CD4-positive, alpha-beta T cell (primary cell): ENCODE data around the gene SRD5A2. TPM values are rescaled to one million over a fixed set of nuclear protein-coding genes. Genes with fewer than 3 reads are reported as not detected.

ENCODE experiments used
- ATAC-seq: fragments of 200-7000 bp; cut with Tn5 transposase; one replicate; pipeline ENCODE4 v1.10.0; 2022; ENCODE audit warnings: mild to moderate bottlenecking; ENCODE audit not compliant: poor library complexity
- CTCF ChIA-PET: fragments of 350-600 bp; sonication (Branson Sonifier 250); formaldehyde crosslinking; loops from one replicate; lab custom pipeline; 2021; ENCODE audit warnings: antibody characterized with exemption, inconsistent platforms; lab: Charles Lee
- POLR2A ChIA-PET: fragments of 350-600 bp; sonication (Branson Sonifier 250); formaldehyde crosslinking; loops from one replicate; lab custom pipeline; 2021; ENCODE audit warnings: antibody characterized with exemption, inconsistent platforms; lab: Charles Lee
- DNase-seq, 14 experiments: peaks; one replicate each; pipeline ENCODE4 v3.0.0-alpha.2; 2013 to 2020; ENCODE audit warnings: mixed read lengths in 2 of 14
- H3K27ac ChIP-seq, 2 donors: one replicate each; pipeline versions ENCODE4 v1.5.1 to v1.7.0; 2013; ENCODE audit warnings: low read length in 2 of 2, low read depth in 1 of 2, mild to moderate bottlenecking in 1 of 2
- H3K27me3 ChIP-seq, 2 experiments: 1 replicate in 1 of 2; 2 replicates in 1 of 2; pipeline versions ENCODE4 v1.6.1 to v1.7.0; 2013; ENCODE audit warnings: low read length in 2 of 2, control low read depth in 1 of 2, mild to moderate bottlenecking in 1 of 2, moderate library complexity in 1 of 2; ENCODE audit not compliant: insufficient read depth in 2 of 2, control insufficient read depth in 1 of 2
- H3K36me3 ChIP-seq: one replicate; pipeline ENCODE4 v1.6.1; 2013; ENCODE audit warnings: low read length, control low read depth; ENCODE audit not compliant: insufficient read depth
- H3K4me1 ChIP-seq: one replicate; pipeline ENCODE4 v1.6.1; 2013; ENCODE audit warnings: low read length, control low read depth; ENCODE audit not compliant: insufficient read depth
- H3K4me3 ChIP-seq: one replicate; pipeline ENCODE4 v1.5.1; 2013; ENCODE audit warnings: mild to moderate bottlenecking, low read length, moderate library complexity
- H3K9me3 ChIP-seq, 2 experiments: 1 replicate in 1 of 2; 2 replicates in 1 of 2; pipeline versions ENCODE4 v1.6.1 to v1.7.0; 2013; ENCODE audit warnings: low read length in 2 of 2, mild to moderate bottlenecking in 2 of 2, control low read depth in 1 of 2, moderate library complexity in 1 of 2; ENCODE audit not compliant: control insufficient read depth in 1 of 2, insufficient read depth in 1 of 2
- H3K27ac Mint-ChIP-seq: one replicate; pipeline ENCODE4 v1.8.0; 2020; ENCODE audit warnings: mixed read lengths
- H3K27me3 Mint-ChIP-seq: one replicate; pipeline ENCODE4 v1.8.0; 2021; ENCODE audit warnings: mixed read lengths
- H3K36me3 Mint-ChIP-seq: one replicate; pipeline ENCODE4 v1.8.0; 2021; ENCODE audit warnings: low read depth, mixed read lengths
- H3K4me1 Mint-ChIP-seq: one replicate; pipeline ENCODE4 v1.8.0; 2021; ENCODE audit warnings: low read depth, mixed read lengths
- H3K4me3 Mint-ChIP-seq: one replicate; pipeline ENCODE4 v1.8.0; 2020; ENCODE audit warnings: mild to moderate bottlenecking, mixed read lengths
- H3K9me3 Mint-ChIP-seq: one replicate; pipeline ENCODE4 v1.8.0; 2020; ENCODE audit warnings: mixed read lengths
- intact Hi-C, 2 experiments: fragments of 100-400 bp; cut with DNase I in 1 of 2; cut with micrococcal nuclease in 1 of 2; formaldehyde crosslinking; loops; one replicate each; pipeline versions ENCODE4 v1.15.1 to v1.9.0; 2023 to 2025; cut with DNase I, micrococcal nuclease
- total RNA-seq, 174 experiments: library from RNA in 2 of 174; stranded (reverse) in 2 of 174; gene quantifications; one replicate each; pipeline ENCODE4 v1.2.3 and lab custom pipeline; 2021 to 2026
- TF ChIP-seq, protein P1 (sequence below): fragments of 200-600 bp; IDR thresholded peaks from one replicate; pipeline ENCODE4 v1.8.0; 2022; ENCODE audit warnings: antibody characterized with exemption, mild to moderate bottlenecking

SRD5A2 gene
- total RNA-seq, 2 experiments from 2014 or later = not detected

DNA sequence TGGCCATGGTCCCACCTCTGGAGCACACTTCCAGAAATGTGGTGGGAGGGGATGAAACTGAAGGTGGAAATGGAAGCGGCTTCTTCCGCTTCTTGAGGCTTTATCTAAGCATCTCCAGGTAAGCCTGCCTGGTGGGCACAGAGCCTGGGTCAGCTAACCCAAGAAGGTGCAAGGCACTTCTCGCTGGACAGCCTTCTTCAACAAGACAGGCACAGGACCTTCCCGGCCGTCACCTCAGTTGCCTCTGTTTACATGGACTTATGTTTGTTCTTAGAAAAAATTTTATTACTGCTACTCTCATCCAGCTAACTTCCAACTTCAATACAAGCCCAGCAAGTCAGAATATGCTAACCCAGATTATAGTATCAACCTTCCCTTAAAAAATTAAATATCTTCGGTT lies 51.9 kb downstream of the SRD5A2 start:
- no peaks in the 10 kb centered on the region for H3K9me3 ChIP-seq
- H3K27me3 ChIP-seq = peaks cover 0 to 9% of the 10 kb centered on the region in 2 experiments
- POLR2A ChIA-PET = no interaction called here
- peaks cover 31% of the 10 kb centered on the region for H3K27me3 Mint-ChIP-seq
- H3K27ac Mint-ChIP-seq = no peak overlapping the region
- ATAC-seq (no peak), DNase-seq (no peak)
- H3K36me3 Mint-ChIP-seq = no peaks in the 10 kb centered on the region
- intact Hi-C loops = loop anchor here in 1 of 2 experiments (10.0 kb wide), 1 partner anchor 1364 kb away; no protein-coding TSS in a partner anchor
- CTCF ChIA-PET = no interaction called here
- no peak overlapping the region for H3K4me3 Mint-ChIP-seq
- no peaks in the 10 kb centered on the region for H3K36me3 ChIP-seq
- H3K4me3 ChIP-seq = no peak overlapping the region
- no peaks in the 10 kb centered on the region for H3K4me1 Mint-ChIP-seq
- TF ChIP-seq, protein P1, sequence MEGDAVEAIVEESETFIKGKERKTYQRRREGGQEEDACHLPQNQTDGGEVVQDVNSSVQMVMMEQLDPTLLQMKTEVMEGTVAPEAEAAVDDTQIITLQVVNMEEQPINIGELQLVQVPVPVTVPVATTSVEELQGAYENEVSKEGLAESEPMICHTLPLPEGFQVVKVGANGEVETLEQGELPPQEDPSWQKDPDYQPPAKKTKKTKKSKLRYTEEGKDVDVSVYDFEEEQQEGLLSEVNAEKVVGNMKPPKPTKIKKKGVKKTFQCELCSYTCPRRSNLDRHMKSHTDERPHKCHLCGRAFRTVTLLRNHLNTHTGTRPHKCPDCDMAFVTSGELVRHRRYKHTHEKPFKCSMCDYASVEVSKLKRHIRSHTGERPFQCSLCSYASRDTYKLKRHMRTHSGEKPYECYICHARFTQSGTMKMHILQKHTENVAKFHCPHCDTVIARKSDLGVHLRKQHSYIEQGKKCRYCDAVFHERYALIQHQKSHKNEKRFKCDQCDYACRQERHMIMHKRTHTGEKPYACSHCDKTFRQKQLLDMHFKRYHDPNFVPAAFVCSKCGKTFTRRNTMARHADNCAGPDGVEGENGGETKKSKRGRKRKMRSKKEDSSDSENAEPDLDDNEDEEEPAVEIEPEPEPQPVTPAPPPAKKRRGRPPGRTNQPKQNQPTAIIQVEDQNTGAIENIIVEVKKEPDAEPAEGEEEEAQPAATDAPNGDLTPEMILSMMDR = no peak
- H3K4me1 ChIP-seq = no peaks in the 10 kb centered on the region
- H3K9me3 Mint-ChIP-seq = no peaks in the 10 kb centered on the region
- no peak overlapping the region for H3K27ac ChIP-seq

DNA sequence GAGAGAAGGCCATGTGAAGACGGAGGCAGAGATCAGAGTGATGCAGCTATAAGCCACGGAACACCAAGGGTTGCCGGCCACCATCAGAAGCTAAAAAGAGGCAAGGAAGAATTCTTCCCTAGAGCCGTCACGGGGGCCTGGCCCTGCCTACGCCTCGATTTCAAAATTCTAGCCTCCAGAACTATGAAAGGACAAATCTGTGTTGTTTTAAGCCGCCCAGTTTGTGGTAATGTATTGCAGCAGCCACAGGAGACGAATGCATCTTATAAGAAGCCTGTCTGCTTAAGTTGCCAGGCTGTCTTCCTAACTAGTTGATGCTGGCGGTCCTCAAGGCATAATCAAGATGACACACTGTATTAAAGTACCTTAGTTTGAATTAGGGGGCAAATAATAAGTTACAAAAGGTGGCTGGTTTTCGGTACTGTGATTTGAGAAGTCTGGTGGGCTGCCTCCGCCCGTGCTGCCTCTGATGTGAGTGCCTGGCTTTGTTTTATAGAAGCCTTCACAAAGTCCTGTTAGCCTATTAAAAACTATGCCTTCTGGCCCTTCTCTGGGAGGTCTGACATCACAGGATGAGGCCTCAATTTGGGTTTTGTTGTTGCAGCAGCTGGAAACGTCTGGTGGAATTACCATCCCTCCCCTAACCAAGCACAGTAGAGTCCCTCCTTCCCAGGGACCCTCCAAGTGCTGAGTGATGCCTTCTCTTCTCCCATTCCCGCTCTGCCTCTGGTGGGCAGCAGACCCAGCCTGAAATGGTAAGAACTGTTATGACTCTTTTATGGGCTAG lies 53.6 kb downstream of the SRD5A2 start:
- peaks cover 0 to 9% of the 10 kb centered on the region in 2 experiments for H3K27me3 ChIP-seq
- intact Hi-C loops = loop anchor here in 1 of 2 experiments (10.0 kb wide), 1 partner anchor 1362 kb away; no protein-coding TSS in a partner anchor

DNA sequence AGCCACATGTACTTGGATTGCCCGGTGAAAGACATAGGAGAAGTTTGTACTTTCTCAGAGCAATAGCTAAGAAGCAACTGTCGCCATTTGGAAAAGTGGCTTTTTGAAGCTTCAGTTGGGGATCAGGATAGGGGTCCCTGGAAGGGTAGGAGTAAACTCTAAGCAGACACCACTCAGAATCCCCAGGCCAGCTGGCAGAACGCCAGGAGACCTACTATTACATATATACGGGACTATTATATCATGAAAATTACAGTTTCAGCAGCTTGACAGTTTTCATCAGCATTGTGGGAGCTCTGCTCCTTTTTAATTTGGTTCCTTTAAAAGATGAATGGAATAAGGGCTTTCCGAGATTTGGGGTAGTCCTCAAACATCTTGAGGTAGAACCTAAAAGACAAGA lies 54.9 kb downstream of the SRD5A2 start:
- H3K4me3 ChIP-seq = no peak overlapping the region
- TF ChIP-seq, protein P1 = no peak
- H3K27ac Mint-ChIP-seq = no peak overlapping the region
- no peaks in the 10 kb centered on the region for H3K9me3 Mint-ChIP-seq
- no peak overlapping the region for H3K27ac ChIP-seq
- H3K4me1 Mint-ChIP-seq = no peaks in the 10 kb centered on the region
- DNase-seq = no peak
- no peaks in the 10 kb centered on the region for H3K36me3 ChIP-seq
- H3K27me3 Mint-ChIP-seq = peaks cover 34% of the 10 kb centered on the region
- no peaks in the 10 kb centered on the region for H3K9me3 ChIP-seq
- H3K27me3 ChIP-seq = peaks cover 0 to 9% of the 10 kb centered on the region in 2 experiments
- no peaks in the 10 kb centered on the region for H3K4me1 ChIP-seq
- H3K4me3 Mint-ChIP-seq = no peak overlapping the region
- POLR2A ChIA-PET = no interaction called here
- no peak for ATAC-seq
- intact Hi-C loops = loop anchor here in 1 of 2 experiments (1.0 to 10.0 kb wide), 2 partner anchors 812 to 1361 kb away; no protein-coding TSS in a partner anchor
- CTCF ChIA-PET = no interaction called here
- H3K36me3 Mint-ChIP-seq = no peaks in the 10 kb centered on the region

More for the DNA sequence above, 53.6 kb downstream of the SRD5A2 start:
- no peaks in the 10 kb centered on the region for H3K4me1 Mint-ChIP-seq
- peaks cover 31% of the 10 kb centered on the region for H3K27me3 Mint-ChIP-seq
- POLR2A ChIA-PET = no interaction called here
- H3K27ac Mint-ChIP-seq = no peak overlapping the region
- no peaks in the 10 kb centered on the region for H3K9me3 Mint-ChIP-seq
- Histone ChIP-seq H3K4me1 (no peaks in the 10 kb centered on the region), H3K9me3 (no peaks in the 10 kb centered on the region), H3K36me3 (no peaks in the 10 kb centered on the region), H3K27ac (no peak overlapping the region), H3K4me3 (no peak overlapping the region)
- ATAC-seq (no peak), DNase-seq (no peak)
- CTCF ChIA-PET = no interaction called here
- no peak overlapping the region for H3K4me3 Mint-ChIP-seq
- TF ChIP-seq, protein P1 = no peak
- no peaks in the 10 kb centered on the region for H3K36me3 Mint-ChIP-seq
